ENCODE measurements around the gene PARP8.
"Not testable (repeated sequence)": the region's sequence is repeated elsewhere in the genome, so short reads cannot be mapped to it uniquely, and the experiment has no call there.

PARP8 gene

GRCh38 chr5:50792843-50793242, 126.4 kb downstream of the PARP8 start:
- DNase-seq, result no peak

DNA sequence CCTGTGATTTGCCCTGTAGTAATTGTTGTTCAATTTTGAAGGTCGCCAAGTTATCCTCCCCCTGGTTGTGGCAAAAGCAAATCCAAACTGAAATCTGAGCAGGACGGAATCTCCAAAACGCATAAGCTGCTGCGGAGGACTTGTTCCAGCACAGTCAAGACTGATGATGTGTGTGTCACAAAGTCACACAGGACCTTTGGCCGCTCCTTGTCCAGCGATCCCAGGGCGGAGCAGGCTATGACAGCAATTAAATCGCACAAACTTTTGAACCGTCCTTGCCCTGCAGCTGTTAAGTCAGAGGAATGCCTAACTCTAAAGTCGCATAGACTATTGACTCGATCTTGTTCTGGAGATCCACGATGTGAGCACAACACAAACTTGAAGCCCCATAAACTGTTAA, 128.4 kb downstream of the PARP8 start:
- DNase-seq, result no peak

- DNase-seq, result no peak
Measured at GRCh38 chr5:50798002-50798401, 131.6 kb downstream of the PARP8 start.

- DNase-seq, result no peak
Measured at GRCh38 chr5:50799596-50799995, 133.2 kb downstream of the PARP8 start.

GRCh38 chr5:50800410-50800809, 134.0 kb downstream of the PARP8 start:
- no peak for DNase-seq

DNA sequence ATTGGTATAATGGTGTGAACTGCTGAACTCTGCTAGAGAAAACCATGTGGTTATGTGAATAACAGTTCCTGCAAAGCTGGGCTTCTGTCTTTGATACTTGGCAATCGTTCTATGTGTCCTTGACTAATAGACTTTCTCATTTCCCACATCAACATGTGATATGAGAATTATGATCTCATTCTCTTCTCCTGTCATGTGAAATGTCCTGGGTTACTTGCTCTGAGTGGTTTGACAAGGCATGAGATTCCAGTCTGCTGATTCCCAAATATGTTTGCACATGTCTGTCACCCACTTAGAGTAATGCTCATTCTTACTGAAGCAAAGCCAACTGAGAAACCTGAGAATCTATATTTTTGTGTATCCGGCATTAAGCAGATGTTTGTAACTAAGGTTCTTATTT, 141.2 kb downstream of the PARP8 start:
- no peak for DNase-seq

DNA sequence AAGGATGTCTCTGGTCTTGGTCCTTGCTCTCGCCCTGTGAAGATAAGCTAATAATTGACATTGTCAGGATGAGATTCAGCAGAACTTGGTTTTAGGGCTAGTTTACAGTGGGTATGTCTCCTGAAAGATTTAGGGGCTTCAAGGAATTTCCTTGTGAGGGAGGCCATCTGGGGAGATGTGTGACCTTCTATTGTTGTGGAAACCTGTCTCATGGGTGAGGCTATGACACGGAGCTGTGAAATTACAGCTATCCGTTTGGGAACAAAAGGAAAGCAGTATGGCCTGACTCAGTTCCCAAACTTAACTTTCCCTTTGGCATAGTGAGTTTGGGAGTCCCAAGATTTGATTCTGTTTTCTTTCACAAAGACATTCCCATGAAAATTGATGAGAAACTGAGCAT, 142.0 kb downstream of the PARP8 start:
- no peak for DNase-seq

GRCh38 chr5:50811746-50812145, 145.3 kb downstream of the PARP8 start:
- DNase-seq, result not testable (repeated sequence)

DNA sequence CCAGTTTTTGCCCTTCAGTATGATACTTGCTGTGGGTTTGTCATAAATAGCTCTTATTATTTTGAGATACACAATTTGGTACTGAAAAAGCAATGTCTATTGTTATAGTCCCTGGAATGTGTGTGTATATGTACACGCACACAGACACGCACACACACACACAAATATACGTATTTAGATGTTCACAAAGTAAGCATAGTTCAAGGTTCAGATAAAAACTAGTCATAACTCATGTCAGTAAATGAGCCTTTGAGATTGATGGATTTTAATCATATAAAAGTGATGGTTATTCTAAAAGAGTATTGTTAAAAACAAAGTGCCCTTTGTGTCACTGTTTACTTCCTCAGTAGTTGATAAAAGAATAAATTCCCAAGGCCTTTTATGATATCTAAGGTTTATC, 147.3 kb downstream of the PARP8 start:
- DNase-seq, result no peak

GRCh38 chr5:50814556-50814955, 148.1 kb downstream of the PARP8 start:
- no peak for DNase-seq

- no peak for DNase-seq
Measured at GRCh38 chr5:50822046-50822445, 155.6 kb downstream of the PARP8 start.

GRCh38 chr5:50822761-50823160, 156.3 kb downstream of the PARP8 start:
- no peak for DNase-seq

GRCh38 chr5:50823568-50823967, 157.1 kb downstream of the PARP8 start:
- no peak for DNase-seq

DNA sequence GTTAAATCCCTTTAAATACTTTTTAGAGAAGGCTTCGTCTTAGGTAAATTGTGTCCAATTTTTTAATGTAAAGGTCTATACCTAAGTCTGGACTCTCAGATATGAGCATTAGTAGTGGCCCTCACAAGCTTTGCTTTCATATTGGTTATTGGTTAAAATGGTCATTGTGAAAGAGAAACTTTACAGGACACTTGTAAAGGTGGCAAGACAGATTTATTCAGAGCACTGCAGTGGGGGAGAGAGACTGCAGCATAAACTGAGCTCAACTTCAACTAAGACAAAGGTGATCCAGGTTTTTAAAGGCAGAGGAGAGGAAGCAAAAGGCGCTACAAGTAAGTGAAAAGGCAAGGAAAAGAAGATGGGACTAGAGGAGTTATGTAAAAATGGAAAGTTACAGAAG, 157.7 kb downstream of the PARP8 start:
- no peak for DNase-seq

DNA sequence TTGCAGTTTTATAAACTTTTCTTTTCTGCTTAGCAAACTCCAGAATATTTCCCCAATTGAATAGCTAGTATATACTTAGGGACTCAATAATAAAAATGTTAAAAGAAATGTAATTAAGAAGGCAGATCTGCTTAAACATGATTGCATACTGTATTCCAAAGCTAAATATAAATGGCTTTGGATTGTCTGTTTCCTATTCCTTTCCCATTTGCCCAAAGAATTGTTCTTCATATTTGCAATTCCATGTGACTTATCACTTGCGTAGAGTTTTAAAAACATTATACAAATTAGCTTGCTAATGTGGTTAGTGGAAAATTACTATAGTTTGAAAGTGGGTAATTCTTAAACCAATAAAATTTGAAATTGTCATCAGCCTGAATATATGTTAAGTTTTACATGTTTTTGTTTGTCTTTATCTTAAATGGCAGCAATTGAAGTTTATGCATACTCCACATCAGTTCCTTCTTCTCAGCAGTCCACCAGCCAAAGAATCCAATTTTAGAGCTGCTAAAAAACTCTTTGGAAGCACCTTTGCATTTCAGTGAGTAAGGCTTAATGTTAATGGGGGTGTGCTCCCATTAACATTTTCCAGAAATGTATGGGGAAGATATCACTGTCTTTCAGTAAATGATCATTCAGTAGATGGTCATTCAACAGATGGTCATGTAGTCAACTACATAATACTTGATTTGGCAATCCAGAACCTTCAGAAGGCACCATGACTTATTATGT, 161.2 kb downstream of the PARP8 start:
- DNase-seq, result no peak

DNA sequence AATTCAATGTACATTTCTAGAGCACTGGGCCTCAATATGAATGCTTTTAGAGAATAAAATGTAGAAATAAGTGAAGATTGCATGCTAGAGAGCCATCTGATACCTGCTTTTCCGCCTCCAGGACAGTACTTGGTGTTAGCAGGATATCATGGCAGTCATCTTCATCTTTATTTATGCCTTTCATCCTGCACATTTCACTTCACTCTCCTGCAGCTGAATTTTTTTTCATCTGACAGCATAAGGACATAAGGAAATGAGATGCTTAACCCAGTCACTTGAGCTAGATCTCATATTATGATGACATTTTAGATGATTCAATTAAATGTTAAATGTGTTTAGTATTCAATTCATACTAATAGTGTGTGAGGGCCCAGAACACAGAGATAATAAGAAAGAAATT, 162.6 kb downstream of the PARP8 start:
- no peak for DNase-seq

- DNase-seq, result no peak
Measured at GRCh38 chr5:50832657-50833284, 166.3 kb downstream of the PARP8 start.

DNA sequence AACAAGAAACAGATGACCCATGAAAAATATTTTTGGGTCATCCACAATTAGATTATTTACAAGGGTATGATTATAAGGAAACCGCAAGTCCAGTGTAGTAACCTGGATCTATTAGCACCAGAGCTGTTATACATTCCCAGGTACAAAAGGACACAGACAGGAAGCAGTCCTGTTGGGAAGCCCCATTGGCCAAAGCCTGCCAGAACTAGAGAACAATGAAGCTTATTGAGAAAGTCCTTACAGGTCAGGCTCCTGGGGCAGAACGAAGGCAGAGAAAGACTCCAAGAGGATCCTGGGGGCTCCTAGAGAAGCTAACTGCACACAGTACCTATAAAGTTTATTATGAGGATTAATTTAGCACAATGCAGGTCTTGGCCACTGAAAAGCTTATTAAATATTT, 169.9 kb downstream of the PARP8 start:
- no peak for DNase-seq

GRCh38 chr5:50839472-50839871, 173.0 kb downstream of the PARP8 start:
- DNase-seq, result no peak

- no peak for DNase-seq
Measured at GRCh38 chr5:50843091-50843490, 176.7 kb downstream of the PARP8 start.

GRCh38 chr5:50846261-50846660, 179.8 kb downstream of the PARP8 start:
- no peak for DNase-seq

GRCh38 chr5:50849554-50849953, 183.1 kb downstream of the PARP8 start:
- DNase-seq, result no peak

- no peak for DNase-seq
Measured at GRCh38 chr5:50853151-50853550, 186.7 kb downstream of the PARP8 start.

DNA sequence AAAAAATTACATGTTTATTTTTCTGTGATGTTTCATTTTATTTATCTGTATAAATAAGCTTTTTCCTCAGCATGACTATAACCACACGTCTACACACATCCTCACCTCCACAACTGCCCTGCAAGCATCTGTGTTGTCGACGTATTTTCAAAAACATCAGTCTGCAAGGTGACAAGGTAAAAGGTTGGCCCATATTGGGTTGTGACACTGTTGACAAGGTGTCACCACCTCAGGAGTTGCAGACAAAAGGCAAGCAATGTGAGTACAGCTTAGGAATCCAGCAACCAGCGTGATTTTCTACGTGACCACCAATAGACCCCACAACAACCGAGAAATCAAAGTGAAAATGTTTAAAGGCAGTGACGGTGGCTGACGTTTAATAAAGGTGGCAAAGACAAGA, 187.6 kb downstream of the PARP8 start:
- no peak for DNase-seq

GRCh38 chr5:50855001-50855400, 188.6 kb downstream of the PARP8 start:
- no peak for DNase-seq
